HL-60 (cell line): ENCODE data around the gene HTATSF1.

Source experiments
- POLR2AphosphoS5 ChIP-seq: IDR thresholded peaks from 2 replicates; pipeline ENCODE4 v1.6.1; 2012; ENCODE audit warnings: low read depth
- TF ChIP-seq, protein P1 (sequence below): IDR thresholded peaks from one replicate; pipeline ENCODE4 v1.5.1; 2011; ENCODE audit warnings: low read length, control low read depth, inconsistent platforms; ENCODE audit not compliant: insufficient read depth

DNA sequence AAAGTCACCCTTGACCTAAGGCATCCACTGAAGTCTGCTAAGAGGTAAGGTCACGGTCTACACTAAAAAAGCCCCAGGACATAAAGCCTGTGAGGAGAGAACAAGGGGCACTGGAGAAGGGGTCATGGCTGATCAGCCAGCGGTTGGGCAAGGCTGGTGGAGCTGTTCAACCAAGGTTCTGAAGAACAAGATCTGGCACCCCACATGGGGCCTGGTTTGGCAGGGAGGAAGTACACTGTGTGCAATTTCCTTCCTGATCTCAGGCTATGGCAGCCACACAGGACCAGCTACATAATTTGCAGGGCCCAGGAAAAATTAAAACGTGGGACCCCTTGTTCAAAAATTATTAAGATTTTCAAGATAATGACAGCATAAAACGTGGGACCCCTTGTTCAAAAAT lies 23.7 kb upstream of the HTATSF1 start:
- TF ChIP-seq POLR2AphosphoS5 = no peak
- TF ChIP-seq, protein P1, sequence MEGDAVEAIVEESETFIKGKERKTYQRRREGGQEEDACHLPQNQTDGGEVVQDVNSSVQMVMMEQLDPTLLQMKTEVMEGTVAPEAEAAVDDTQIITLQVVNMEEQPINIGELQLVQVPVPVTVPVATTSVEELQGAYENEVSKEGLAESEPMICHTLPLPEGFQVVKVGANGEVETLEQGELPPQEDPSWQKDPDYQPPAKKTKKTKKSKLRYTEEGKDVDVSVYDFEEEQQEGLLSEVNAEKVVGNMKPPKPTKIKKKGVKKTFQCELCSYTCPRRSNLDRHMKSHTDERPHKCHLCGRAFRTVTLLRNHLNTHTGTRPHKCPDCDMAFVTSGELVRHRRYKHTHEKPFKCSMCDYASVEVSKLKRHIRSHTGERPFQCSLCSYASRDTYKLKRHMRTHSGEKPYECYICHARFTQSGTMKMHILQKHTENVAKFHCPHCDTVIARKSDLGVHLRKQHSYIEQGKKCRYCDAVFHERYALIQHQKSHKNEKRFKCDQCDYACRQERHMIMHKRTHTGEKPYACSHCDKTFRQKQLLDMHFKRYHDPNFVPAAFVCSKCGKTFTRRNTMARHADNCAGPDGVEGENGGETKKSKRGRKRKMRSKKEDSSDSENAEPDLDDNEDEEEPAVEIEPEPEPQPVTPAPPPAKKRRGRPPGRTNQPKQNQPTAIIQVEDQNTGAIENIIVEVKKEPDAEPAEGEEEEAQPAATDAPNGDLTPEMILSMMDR = no peak
